VCaP (cell line): ENCODE data around the gene ERC2.

Source experiments
- H3K27ac ChIP-seq: fragments of 450-650 bp; 2 replicates; pipeline ENCODE4 v1.5.1; 2017
- TF ChIP-seq, protein P1 (sequence below): fragments of 450-650 bp; conservative IDR thresholded peaks from 2 replicates; pipeline ENCODE4 v1.5.1; 2017; ENCODE audit warnings: mild to moderate bottlenecking, moderate library complexity

The ERC2 gene

DNA sequence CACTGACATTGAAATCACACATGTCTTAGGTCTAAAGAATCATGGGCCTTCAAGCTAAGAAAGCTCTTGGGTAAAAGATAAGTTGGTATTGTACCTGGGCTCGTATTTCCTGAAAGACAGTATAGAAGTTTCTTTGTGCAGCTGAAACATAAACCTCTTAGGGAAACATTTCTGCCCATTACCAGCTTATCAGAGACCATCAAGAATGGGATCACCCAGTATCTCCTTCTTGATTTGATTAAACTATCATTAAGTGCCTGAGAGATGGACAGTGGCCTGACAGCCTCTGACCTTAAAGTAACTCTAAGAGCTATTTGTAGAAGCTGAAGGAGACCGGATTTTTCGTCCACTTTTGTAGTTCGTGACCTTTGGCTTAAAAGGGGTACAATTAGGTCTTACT lies 265.3 kb downstream of the ERC2 start:
- TF ChIP-seq, protein P1, sequence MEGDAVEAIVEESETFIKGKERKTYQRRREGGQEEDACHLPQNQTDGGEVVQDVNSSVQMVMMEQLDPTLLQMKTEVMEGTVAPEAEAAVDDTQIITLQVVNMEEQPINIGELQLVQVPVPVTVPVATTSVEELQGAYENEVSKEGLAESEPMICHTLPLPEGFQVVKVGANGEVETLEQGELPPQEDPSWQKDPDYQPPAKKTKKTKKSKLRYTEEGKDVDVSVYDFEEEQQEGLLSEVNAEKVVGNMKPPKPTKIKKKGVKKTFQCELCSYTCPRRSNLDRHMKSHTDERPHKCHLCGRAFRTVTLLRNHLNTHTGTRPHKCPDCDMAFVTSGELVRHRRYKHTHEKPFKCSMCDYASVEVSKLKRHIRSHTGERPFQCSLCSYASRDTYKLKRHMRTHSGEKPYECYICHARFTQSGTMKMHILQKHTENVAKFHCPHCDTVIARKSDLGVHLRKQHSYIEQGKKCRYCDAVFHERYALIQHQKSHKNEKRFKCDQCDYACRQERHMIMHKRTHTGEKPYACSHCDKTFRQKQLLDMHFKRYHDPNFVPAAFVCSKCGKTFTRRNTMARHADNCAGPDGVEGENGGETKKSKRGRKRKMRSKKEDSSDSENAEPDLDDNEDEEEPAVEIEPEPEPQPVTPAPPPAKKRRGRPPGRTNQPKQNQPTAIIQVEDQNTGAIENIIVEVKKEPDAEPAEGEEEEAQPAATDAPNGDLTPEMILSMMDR = no peak

DNA sequence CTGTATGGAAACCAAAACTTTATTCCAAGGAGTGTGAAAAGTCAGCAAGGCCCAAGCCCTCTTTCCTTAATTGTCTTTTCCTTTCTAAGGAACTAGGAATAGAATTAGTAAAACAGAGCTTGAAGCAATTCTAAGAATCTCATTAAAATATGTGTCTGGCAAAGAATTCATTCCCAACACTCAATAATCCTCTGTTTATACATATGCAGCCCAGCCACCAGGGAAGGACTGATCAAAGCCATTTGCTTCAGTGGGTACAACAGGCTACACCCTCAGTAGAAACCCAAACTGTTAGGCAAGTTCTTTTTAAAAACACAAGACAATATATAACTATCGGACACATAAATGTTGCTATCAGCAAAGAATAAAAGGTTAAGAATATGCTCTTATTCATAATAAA lies 266.9 kb downstream of the ERC2 start:
- TF ChIP-seq, protein P1 = no peak
- H3K27ac ChIP-seq = no peak overlapping the region

More for the DNA sequence above, 265.3 kb downstream of the ERC2 start:
- no peak overlapping the region for H3K27ac ChIP-seq

DNA sequence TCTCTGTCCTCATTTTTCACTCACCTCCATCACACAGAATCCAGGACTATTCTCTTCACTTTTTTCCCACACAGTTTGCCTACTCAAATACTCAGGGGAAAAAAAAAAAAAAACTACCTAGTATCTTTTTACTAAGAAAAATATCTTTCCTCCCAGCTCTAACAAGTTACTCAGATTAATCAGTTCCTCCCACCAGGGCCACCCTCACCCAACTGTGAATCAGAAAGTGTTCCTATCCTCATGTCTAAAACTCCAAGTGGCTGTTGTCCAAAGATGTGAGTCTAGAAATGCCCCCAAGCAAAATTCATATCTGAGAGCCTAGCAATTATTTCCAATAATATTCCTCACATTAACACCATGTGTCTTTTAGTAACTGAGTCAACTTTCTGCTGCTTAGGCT lies 268.0 kb downstream of the ERC2 start:
- TF ChIP-seq, protein P1 = no peak
- H3K27ac ChIP-seq = no peak overlapping the region

DNA sequence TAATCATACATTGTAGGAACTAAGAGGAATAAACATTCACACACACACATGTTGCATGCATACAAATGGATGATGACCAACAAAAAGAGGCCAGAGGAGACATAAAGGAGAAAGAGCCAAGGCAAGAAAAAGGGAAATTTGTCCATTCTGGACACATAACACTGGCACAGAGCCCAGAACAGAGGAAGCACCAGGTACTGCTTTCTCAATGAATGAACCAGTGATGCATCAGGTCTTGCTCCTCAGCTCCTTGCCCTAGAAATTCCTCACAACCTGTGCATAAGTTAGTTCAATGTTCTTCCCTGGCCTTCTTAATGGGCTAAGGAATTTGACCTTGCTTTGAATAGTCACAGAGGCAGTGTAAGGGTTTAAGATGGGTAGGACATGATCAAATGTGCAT lies 270.3 kb downstream of the ERC2 start:
- no peak overlapping the region for H3K27ac ChIP-seq
- TF ChIP-seq, protein P1 = no peak

DNA sequence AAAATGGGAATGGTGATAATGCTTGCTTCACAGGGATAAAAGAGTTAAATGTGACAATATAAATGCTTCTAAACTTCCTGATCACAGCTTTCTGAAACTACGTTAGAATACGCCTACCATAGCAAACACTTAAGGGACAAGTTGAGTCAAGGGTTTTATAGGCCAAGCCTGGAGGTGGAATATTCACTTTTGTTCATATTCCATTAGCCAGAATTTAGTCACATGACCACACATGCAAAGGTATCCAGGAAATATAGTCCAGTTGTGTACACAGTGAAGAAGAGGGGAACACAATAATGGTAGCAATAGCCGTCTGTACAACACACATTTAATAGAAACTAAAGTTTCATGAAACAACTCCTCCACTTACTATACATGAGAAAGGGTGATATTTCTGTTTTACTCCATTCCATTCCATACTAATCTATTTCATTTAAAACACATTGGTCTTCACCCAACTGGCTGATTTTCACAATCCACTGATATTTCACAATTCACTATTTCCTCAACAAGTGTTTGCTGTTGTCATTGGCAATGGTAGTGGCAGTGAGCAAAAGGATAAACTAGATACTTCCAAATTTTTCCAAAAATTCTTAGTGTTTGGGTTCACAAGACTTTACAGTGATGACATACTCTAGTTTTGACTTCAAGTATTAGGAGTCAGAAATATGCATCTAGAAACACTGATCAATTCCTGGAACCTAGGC lies 270.9 kb downstream of the ERC2 start:
- H3K27ac ChIP-seq = no peak overlapping the region
- TF ChIP-seq, protein P1 = no peak

DNA sequence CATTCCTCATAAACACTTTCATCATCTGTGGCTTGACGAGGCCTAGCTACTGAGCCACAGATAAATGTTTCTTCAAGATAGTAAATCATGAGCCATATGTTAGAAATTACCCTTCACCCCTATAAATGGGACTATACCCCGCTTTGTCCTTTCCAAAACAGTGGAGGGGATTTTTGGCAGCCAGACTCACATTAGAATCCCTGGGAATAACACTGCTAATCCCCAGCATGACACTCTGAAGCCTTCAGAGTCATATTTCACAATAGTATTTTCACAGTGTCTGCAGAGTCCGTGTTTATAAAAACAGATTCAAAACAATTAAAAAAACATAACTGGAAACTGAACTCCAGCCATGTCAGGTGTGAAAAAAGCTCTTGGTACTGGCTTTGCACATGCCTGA lies 271.6 kb downstream of the ERC2 start:
- H3K27ac ChIP-seq = no peak overlapping the region
- TF ChIP-seq, protein P1 = no peak

DNA sequence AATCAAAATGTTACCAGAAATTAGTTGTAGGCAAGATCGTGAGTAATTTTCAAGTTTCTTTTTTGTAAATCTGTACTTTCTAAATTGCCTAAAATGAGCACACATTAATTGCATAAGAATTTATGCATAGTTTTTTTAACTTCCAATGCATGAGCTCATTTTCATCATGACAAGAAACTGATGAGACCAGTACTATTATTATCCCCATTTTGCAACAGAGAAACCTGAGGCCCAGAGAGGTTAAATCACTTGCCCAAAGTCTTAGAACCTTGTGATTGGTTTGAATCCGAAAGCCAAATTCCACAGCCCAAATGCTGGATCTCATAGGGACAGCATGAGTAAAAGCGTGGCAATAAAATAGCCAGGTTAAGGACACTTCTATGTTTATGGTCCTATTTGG lies 274.7 kb downstream of the ERC2 start:
- TF ChIP-seq, protein P1 = no peak
- no peak overlapping the region for H3K27ac ChIP-seq
